GM21529 (cell line): ENCODE data around the gene OR51E1.

Experiments
- ATAC-seq: cut with Tn5 transposase; IDR thresholded peaks from one replicate; pipeline ENCODE4 v1.9.1; 2021; ENCODE audit not compliant: unreplicated experiment

OR51E1 gene

GRCh38 chr11:4647766-4648165 lies 4.0 kb downstream of the OR51E1 start:
- ATAC-seq: no peak

GRCh38 chr11:4654635-4655369 lies 11.0 kb downstream of the OR51E1 start:
- no peak for ATAC-seq

GRCh38 chr11:4658629-4659445 lies 15.1 kb downstream of the OR51E1 start:
- no peak for ATAC-seq

- no peak for ATAC-seq
Observed at GRCh38 chr11:4662876-4663275, 19.1 kb downstream of the OR51E1 start.

- no peak for ATAC-seq
Observed at GRCh38 chr11:4664183-4664582, 20.4 kb downstream of the OR51E1 start.

GRCh38 chr11:4664786-4665185 lies 21.0 kb downstream of the OR51E1 start:
- ATAC-seq: no peak

GRCh38 chr11:4665424-4665823 lies 21.6 kb downstream of the OR51E1 start:
- no peak for ATAC-seq

- ATAC-seq: no peak
Observed at GRCh38 chr11:4671741-4672140, 28.0 kb downstream of the OR51E1 start.

GRCh38 chr11:4672470-4672869 lies 28.7 kb downstream of the OR51E1 start:
- no peak for ATAC-seq

GRCh38 chr11:4673781-4674180 lies 30.0 kb downstream of the OR51E1 start:
- no peak for ATAC-seq

GRCh38 chr11:4677948-4678347 lies 34.2 kb downstream of the OR51E1 start:
- no peak for ATAC-seq

- no peak for ATAC-seq
Observed at GRCh38 chr11:4680341-4680740, 36.6 kb downstream of the OR51E1 start.

GRCh38 chr11:4682623-4683419 lies 39.0 kb downstream of the OR51E1 start:
- no peak for ATAC-seq

GRCh38 chr11:4684631-4685285 lies 41.0 kb downstream of the OR51E1 start:
- no peak for ATAC-seq

- ATAC-seq: no peak
Observed at GRCh38 chr11:4695442-4695841, 51.7 kb downstream of the OR51E1 start.

- ATAC-seq: no peak
Observed at GRCh38 chr11:4697585-4697984, 53.8 kb downstream of the OR51E1 start, which contains the start of gene OR51E2. Gene OR51E2 (minus strand): TSS chr11:4697853. CDS start chr11:4682711, 15,142 bp downstream.

- ATAC-seq: peak; percentile 93
Observed at GRCh38 chr11:4699697-4700435, 56.1 kb downstream of the OR51E1 start.

- no peak for ATAC-seq
Observed at GRCh38 chr11:4700436-4700820, 56.6 kb downstream of the OR51E1 start.

GRCh38 chr11:4704054-4704789 lies 60.4 kb downstream of the OR51E1 start, which contains the start of gene MMP26:
Gene MMP26 (plus strand): TSS chr11:4704784.
- peak; percentile 53 for ATAC-seq
